Bronchial epithelial cell (primary cell): Measurements from ENCODE around the gene SLX1A. TPM values are rescaled to one million over a fixed set of nuclear protein-coding genes. Genes with fewer than 3 reads are reported as not detected.
"Not testable (repeated sequence)": the region's sequence is repeated elsewhere in the genome, so short reads cannot be mapped to it uniquely, and the experiment has no call there.

ENCODE experiments used
- DNase-seq: peaks from one replicate; pipeline ENCODE4 v3.0.0-alpha.2; 2010; ENCODE audit warnings: low read depth
- FAIRE-seq: peaks from 2 replicates; lab custom pipeline; 2011; peaks lifted over from hg19 to GRCh38; lab: Jason Lieb, UNC
- H3K27me3 ChIP-seq: 2 replicates; pipeline ENCODE4 v1.5.1; 2011; ENCODE audit warnings: low read length; ENCODE audit not compliant: control insufficient read depth, insufficient read depth
- H3K36me3 ChIP-seq: 2 replicates; pipeline ENCODE4 v1.5.1; 2011; ENCODE audit warnings: low read length; ENCODE audit not compliant: control insufficient read depth, insufficient read depth
- H3K4me3 ChIP-seq: 2 replicates; pipeline ENCODE4 v1.5.1; 2011; ENCODE audit warnings: mild to moderate bottlenecking, low read depth, low read length, control low read depth
- total RNA-seq: library from RNA; depleted of rRNA; stranded (reverse); fragments of >200 nt; gene quantifications from 2 replicates; pipeline ENCODE4 v1.2.1, GENCODE V29; 2014
- TF ChIP-seq, protein P1 (sequence below): IDR thresholded peaks from 2 replicates; pipeline ENCODE4 v1.5.1; 2011; ENCODE audit warnings: mild to moderate bottlenecking, moderate library complexity, low read length, control low read depth, inconsistent platforms; ENCODE audit not compliant: insufficient read depth, severe bottlenecking

The SLX1A gene
- total RNA-seq: 24.5 and 24.6 TPM in 2 replicates

DNA sequence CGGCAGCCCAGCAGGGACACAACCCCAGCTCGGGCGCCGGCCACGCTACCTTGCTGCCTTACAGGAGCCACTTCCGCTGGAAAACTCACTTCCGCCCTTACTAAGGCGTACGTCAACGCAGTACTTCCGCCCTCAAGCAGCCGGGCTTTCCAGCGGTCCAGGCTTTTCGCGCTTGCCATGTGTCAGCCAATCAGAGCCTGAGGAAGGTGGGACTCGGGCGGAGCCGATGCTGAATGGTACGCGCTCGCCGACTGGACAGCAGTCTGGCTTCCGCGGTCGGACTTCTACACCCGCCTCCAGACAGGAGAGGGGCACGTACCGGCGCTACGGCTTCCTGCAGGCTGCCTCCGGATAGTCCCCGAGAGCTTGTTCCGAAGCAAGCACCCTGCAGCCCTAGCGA, at the start of gene SLX1A, which contains the start of gene BOLA2B:
Gene SLX1A, plus strand, starts transcription at position 261 of the 400 bp plus-strand sequence. CDS start 210 bp downstream, outside the sequence.
Gene BOLA2B, minus strand, starts transcription at position 52 of the 400 bp plus-strand sequence. CDS start 71 bp downstream, outside the sequence.
- peak; percentile 43 for FAIRE-seq
- not testable (repeated sequence) for H3K27me3 ChIP-seq, DNase-seq, H3K36me3 ChIP-seq
- H3K4me3 ChIP-seq: peak within 1 kb of the TSS; percentile 34

DNA sequence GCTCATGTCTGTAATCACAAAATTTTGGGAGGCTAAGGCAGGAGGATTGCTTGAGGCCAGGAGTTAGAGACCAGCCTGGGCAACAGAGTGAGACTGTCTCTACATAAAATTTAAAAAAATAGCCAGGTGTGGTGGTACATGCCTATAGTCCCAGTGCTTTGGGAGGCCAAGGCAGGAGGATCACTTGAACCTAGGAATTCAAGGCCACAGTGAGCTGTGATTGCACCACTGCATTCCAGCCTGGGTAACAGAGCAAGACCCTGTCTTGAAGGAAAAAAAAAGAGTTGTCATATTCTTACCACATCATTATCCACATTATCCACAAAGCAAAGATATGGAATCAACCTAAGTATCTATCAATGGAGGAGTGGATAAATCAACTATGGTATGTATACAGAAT, 49.7 kb upstream of the SLX1A start:
- FAIRE-seq: no peak
- TF ChIP-seq, protein P1, sequence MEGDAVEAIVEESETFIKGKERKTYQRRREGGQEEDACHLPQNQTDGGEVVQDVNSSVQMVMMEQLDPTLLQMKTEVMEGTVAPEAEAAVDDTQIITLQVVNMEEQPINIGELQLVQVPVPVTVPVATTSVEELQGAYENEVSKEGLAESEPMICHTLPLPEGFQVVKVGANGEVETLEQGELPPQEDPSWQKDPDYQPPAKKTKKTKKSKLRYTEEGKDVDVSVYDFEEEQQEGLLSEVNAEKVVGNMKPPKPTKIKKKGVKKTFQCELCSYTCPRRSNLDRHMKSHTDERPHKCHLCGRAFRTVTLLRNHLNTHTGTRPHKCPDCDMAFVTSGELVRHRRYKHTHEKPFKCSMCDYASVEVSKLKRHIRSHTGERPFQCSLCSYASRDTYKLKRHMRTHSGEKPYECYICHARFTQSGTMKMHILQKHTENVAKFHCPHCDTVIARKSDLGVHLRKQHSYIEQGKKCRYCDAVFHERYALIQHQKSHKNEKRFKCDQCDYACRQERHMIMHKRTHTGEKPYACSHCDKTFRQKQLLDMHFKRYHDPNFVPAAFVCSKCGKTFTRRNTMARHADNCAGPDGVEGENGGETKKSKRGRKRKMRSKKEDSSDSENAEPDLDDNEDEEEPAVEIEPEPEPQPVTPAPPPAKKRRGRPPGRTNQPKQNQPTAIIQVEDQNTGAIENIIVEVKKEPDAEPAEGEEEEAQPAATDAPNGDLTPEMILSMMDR: no peak
- DNase-seq: no peak
- Histone ChIP-seq H3K36me3 (no peaks in the 10 kb centered on the region), H3K4me3 (no peak overlapping the region), H3K27me3 (no peaks in the 10 kb centered on the region)

DNA sequence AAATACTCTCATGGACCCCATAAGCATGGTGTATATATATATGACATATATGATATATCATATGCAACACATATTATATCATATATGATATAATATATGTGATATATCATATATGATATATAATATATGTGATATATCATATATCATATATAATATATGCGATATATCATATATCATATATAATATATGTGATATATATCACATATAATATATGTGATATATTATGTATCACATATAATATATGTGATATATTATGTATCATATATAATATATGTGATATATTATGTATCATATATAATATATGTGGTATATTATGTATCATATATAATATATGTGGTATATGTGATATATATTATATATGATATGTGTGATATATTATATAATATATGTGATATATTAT, 48.8 kb upstream of the SLX1A start:
- no peaks in the 10 kb centered on the region for H3K36me3 ChIP-seq
- H3K27me3 ChIP-seq: no peaks in the 10 kb centered on the region
- no peak overlapping the region for H3K4me3 ChIP-seq
- TF ChIP-seq, protein P1: no peak
- FAIRE-seq (no peak), DNase-seq (no peak)

DNA sequence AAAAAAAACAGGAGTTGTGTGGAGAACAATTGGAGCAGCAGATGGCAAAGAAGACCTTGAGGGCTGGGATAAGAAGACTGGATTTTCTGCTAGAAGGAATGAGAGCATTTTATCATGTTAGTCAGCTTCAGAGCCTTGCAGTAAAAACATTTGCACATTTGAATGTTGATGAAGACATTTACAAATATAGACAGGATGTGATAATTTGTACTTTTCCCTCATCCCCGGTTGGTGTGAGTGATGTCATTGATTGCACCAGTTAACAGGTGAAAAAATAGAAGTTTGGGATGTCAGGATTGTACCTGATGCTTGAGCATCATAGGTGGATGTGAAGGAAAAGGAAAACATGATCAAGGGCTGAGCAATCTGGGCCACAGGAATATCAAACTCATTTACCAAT, 48.0 kb upstream of the SLX1A start:
- no peaks in the 10 kb centered on the region for H3K36me3 ChIP-seq
- no peak for DNase-seq
- no peak overlapping the region for H3K4me3 ChIP-seq
- TF ChIP-seq, protein P1: no peak
- no peaks in the 10 kb centered on the region for H3K27me3 ChIP-seq
- no peak for FAIRE-seq

DNA sequence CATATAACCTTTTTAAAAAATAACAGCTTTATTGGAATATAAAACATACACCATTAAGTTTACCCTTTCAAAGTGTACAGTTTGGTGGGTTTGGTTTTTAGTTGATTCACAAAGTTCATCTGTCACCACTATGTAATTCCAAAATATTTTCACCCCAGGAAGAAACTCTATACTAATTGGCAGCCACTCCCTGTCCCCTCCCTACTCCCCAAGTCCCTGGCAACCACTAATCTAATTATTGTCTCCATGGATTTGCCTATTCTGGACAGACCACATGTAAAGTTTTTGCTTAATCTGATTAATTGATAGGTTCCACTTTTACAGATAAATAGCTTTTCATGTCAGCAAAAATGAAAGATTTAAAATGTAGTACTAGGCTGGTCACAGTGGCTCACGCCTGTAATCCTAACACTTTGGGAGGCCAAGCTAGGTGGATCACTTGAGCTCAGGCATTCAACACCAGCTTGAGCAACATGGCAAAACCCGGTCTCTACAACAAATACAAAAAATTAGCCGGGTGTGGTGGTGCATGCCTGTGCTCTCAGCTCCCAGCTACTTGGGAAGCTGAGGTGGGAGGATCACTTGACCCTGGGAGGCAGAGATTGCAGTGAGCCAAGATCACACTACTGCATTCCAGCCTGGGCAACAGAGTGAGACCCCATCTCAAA, 45.7 kb upstream of the SLX1A start:
- TF ChIP-seq, protein P1: no peak
- no peak for FAIRE-seq
- no peaks in the 10 kb centered on the region for H3K36me3 ChIP-seq
- no peak for DNase-seq
- H3K27me3 ChIP-seq: no peaks in the 10 kb centered on the region
- no peak overlapping the region for H3K4me3 ChIP-seq

DNA sequence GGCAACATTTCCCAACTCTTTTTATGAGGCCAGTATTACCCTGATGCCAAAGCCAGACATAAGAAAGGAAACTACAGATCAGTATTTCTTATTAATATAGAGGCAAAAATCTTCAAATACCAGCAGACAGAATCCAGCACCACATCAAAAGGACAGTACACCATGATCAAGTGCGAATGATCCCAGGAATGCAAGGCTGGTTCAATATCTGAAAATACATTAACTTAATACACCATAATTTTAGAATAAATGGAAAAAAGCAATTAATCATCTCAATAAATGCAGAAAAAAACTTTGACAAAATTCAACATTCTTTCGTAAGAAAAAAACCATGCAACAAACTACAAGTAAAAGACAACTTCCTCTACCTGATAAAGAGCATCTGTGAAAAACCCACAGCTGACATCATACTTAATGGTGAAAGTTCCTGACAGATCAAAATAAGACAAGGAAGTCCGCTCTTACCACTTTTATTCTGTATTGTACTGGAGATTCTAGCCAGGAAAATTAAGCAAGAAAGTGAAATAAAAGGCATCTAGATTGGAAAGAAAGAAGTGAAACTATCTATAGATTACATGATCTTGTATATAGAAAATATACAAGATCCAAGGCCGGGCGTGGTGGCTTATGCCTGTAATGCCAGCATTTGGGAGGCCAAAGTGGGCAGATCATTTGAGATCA, 44.3 kb upstream of the SLX1A start:
- TF ChIP-seq, protein P1: no peak
- no peaks in the 10 kb centered on the region for H3K36me3 ChIP-seq
- DNase-seq: no peak
- no peaks in the 10 kb centered on the region for H3K27me3 ChIP-seq
- H3K4me3 ChIP-seq: no peak overlapping the region
- no peak for FAIRE-seq
